ENCODE results near the gene DCC. TPM values are rescaled to one million over a fixed set of nuclear protein-coding genes. Genes with fewer than 3 reads are reported as not detected.

The DCC gene
- total RNA-seq, 3 donors from 2014 or later = under 0.01 to 1.6 (median 0.15) TPM

DNA sequence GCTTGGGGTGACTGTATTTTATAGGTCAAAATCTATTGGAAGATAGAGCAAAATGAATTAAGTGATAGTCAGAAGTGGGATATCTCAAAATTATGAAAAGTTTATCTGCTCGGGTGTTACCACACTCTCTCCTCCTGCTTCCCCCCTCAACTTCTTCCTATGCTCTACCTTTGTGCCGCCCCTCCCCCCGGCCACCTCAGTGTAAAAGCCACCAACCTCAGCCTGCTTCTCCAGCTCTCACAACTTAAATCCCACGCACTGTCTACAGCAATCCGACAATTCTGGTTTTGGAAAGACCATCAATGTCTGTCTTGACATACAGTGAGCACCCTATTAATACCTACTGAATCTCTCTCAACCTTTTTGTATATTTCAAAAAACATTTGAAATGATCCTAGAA, 164.6 kb downstream of the DCC start:
- no peaks in the 10 kb centered on the region for H3K4me1 ChIP-seq
- TF ChIP-seq POLR2AphosphoS5 (IDR thresholded peaks at IDR 0.05) (no peak), POLR2A (IDR thresholded peaks at IDR 0.05) (no peak)
- TF ChIP-seq, protein P1, sequence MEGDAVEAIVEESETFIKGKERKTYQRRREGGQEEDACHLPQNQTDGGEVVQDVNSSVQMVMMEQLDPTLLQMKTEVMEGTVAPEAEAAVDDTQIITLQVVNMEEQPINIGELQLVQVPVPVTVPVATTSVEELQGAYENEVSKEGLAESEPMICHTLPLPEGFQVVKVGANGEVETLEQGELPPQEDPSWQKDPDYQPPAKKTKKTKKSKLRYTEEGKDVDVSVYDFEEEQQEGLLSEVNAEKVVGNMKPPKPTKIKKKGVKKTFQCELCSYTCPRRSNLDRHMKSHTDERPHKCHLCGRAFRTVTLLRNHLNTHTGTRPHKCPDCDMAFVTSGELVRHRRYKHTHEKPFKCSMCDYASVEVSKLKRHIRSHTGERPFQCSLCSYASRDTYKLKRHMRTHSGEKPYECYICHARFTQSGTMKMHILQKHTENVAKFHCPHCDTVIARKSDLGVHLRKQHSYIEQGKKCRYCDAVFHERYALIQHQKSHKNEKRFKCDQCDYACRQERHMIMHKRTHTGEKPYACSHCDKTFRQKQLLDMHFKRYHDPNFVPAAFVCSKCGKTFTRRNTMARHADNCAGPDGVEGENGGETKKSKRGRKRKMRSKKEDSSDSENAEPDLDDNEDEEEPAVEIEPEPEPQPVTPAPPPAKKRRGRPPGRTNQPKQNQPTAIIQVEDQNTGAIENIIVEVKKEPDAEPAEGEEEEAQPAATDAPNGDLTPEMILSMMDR (IDR thresholded peaks at IDR 0.05) = no peak
- no peaks in the 10 kb centered on the region for H3K9me3 ChIP-seq
- H3K36me3 ChIP-seq = no peaks in the 10 kb centered on the region
- DNase-seq (ENCODE audit: low spot score in 2 of 2) = no peak
- H3K4me3 ChIP-seq = no peak overlapping the region
- no peak overlapping the region for H3K27ac ChIP-seq
- intact Hi-C loops (cut with DNase I; ENCODE audit: low total_unique reads) = no loop called here
- H3K27me3 ChIP-seq = no peaks in the 10 kb centered on the region

DNA sequence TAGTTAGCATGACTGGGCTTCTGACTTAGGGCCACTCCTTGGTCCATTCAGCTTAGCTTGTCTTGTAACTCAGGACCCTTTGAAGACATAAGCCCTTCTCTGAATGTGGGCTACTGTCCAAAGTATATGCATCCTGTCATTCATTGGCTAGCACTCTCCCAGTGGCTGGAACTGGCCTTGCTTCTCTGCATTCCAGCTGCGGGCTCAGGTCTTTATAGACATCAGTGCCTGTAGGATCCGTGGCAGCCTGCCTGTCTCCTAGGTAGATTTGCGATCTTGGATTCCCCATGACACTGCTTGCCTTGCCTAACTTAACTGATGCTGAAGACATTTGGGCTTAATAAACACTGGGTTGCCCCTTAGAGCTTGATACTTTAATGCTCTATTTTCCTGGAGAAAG, 170.1 kb downstream of the DCC start:
- H3K27me3 ChIP-seq = no peaks in the 10 kb centered on the region
- no peaks in the 10 kb centered on the region for H3K9me3 ChIP-seq
- DNase-seq (ENCODE audit: low spot score in 2 of 2) = no peak
- H3K36me3 ChIP-seq = no peaks in the 10 kb centered on the region
- intact Hi-C loops (cut with DNase I; ENCODE audit: low total_unique reads) = no loop called here
- H3K4me1 ChIP-seq = no peaks in the 10 kb centered on the region
- no peak overlapping the region for H3K4me3 ChIP-seq
- H3K27ac ChIP-seq = no peak overlapping the region
- TF ChIP-seq POLR2AphosphoS5 (IDR thresholded peaks at IDR 0.05) (no peak), POLR2A (IDR thresholded peaks at IDR 0.05) (no peak)
- TF ChIP-seq, protein P1 (IDR thresholded peaks at IDR 0.05) = no peak

GRCh38 chr18:52518086-52518485, 178.1 kb downstream of the DCC start:
- no peak for DNase-seq (ENCODE audit: low spot score in 2 of 2)
- no peak overlapping the region for H3K27ac ChIP-seq
- no peak overlapping the region for H3K4me3 ChIP-seq
- no peaks in the 10 kb centered on the region for H3K9me3 ChIP-seq
- H3K36me3 ChIP-seq = no peaks in the 10 kb centered on the region
- no peaks in the 10 kb centered on the region for H3K4me1 ChIP-seq
- H3K27me3 ChIP-seq = no peaks in the 10 kb centered on the region
- TF ChIP-seq POLR2A (IDR thresholded peaks at IDR 0.05) = no peak
- TF ChIP-seq, protein P1 (IDR thresholded peaks at IDR 0.05) = no peak
- TF ChIP-seq POLR2AphosphoS5 (IDR thresholded peaks at IDR 0.05) = no peak
- intact Hi-C loops (cut with DNase I; ENCODE audit: low total_unique reads) = no loop called here

GRCh38 chr18:52519021-52519420, 179.0 kb downstream of the DCC start:
- Histone ChIP-seq H3K27me3 (no peaks in the 10 kb centered on the region), H3K4me1 (no peaks in the 10 kb centered on the region), H3K9me3 (no peaks in the 10 kb centered on the region), H3K36me3 (no peaks in the 10 kb centered on the region), H3K4me3 (no peak overlapping the region), H3K27ac (no peak overlapping the region)
- DNase-seq (ENCODE audit: low spot score in 2 of 2) = no peak
- TF ChIP-seq POLR2AphosphoS5 (IDR thresholded peaks at IDR 0.05) (no peak), POLR2A (IDR thresholded peaks at IDR 0.05) (no peak)
- TF ChIP-seq, protein P1 (IDR thresholded peaks at IDR 0.05) = no peak
- intact Hi-C loops (cut with DNase I; ENCODE audit: low total_unique reads) = no loop called here

- Histone ChIP-seq H3K9me3 (no peaks in the 10 kb centered on the region), H3K4me1 (no peaks in the 10 kb centered on the region), H3K36me3 (no peaks in the 10 kb centered on the region), H3K27ac (no peak overlapping the region), H3K4me3 (no peak overlapping the region), H3K27me3 (no peaks in the 10 kb centered on the region)
- TF ChIP-seq POLR2A (IDR thresholded peaks at IDR 0.05) (no peak), POLR2AphosphoS5 (IDR thresholded peaks at IDR 0.05) (no peak)
- TF ChIP-seq, protein P1 (IDR thresholded peaks at IDR 0.05) = no peak
- intact Hi-C loops (cut with DNase I; ENCODE audit: low total_unique reads) = no loop called here
- no peak for DNase-seq (ENCODE audit: low spot score in 2 of 2)
Observed at GRCh38 chr18:52523566-52523965, 183.6 kb downstream of the DCC start.
